HG03060 (cell line): ENCODE measurements around the gene TRIM50.
"Not testable (repeated sequence)": the region's sequence is repeated elsewhere in the genome, so short reads cannot be mapped to it uniquely, and the experiment has no call there.

Source experiments
- ATAC-seq: cut with Tn5 transposase; IDR thresholded peaks from one replicate; pipeline ENCODE4 v1.9.1; 2021; ENCODE audit warnings: low read depth, moderate number of reproducible peaks; ENCODE audit not compliant: unreplicated experiment

The TRIM50 gene

DNA sequence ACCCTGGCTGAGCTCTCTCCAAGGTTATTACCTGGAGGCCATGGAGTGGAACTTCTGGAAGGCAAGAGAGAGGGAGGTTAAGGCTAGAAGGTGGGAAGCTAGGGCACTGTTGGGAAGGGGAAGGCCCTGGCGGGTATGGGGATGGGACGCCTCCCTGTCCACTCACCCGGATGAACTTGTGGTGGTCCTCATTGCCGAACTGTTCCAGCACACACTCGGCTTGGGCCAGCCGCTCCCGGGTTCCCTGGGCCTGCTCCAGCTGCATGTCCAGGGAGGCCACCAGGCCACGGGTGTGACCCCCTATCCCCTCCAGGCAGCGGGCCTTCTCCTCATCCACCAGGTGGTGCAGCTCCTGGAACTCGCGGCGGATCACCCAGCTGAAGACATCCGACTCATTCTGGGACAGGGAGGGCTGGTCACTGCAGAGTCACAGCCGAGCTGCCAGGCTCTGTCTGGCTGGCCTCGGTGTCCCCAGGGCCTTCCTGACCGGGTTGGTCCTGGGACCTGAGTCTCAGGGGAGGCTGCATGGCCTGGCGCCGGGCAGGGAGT lies 9.2 kb downstream of the TRIM50 start:
- not testable (repeated sequence) for ATAC-seq

DNA sequence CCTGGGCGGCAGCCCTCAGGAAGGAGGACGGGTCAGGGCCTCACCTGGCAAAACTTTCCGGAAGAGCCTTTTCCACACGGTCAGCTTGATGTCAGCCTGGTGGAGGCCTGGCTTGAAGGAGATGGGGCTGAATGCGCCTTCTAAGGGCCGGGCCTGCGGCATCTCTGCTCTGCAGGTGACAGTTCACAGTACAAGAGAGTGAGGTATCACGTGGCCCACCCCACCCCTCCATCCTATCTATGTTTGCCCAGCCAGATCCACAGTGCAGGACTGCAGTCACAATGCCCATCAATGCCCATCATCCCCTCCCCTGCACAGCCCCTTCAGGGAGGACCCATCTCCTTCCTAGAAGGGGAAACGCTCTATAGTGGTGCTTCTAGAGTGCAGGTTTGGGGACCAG lies 11.4 kb downstream of the TRIM50 start:
- ATAC-seq = no peak

DNA sequence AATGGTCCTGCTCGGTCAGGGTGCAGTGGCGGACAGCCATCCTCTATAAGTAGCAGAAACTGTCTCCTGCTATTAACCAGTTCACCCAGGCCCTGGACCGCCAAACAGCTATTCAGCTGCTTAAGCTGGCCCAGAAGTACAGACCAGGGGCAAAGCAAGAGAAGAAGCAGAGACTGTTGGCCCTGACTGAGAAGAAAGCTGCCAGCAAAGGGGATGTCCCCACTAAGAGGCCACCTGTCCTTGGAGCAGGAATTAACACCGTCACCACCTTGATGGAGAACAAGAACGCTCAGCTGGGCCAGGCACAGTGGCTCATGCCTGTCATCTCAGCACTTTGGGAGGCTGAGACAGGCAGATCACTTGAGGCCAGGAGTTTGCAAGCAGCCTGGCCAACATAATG lies 13.6 kb downstream of the TRIM50 start:
- ATAC-seq = no peak

DNA sequence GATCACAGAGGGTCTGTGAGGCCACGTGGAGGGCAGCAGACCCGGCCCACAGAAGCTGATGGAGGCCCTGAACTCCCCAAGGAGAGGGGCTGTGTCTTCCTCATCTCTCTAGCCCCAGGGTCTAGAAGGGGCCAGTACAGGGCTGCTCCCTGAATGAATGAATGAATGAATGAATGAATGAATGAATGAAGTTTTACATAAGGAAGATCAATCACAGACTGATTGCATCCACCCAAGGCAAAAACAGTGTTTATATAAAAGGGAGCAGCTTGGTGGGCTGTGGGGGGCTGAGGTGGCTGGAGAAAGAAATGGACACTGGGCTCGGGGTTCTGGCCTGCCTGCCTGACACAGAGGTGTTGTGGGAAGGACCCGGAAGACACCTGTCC lies 14.4 kb downstream of the TRIM50 start:
- ATAC-seq = no peak

DNA sequence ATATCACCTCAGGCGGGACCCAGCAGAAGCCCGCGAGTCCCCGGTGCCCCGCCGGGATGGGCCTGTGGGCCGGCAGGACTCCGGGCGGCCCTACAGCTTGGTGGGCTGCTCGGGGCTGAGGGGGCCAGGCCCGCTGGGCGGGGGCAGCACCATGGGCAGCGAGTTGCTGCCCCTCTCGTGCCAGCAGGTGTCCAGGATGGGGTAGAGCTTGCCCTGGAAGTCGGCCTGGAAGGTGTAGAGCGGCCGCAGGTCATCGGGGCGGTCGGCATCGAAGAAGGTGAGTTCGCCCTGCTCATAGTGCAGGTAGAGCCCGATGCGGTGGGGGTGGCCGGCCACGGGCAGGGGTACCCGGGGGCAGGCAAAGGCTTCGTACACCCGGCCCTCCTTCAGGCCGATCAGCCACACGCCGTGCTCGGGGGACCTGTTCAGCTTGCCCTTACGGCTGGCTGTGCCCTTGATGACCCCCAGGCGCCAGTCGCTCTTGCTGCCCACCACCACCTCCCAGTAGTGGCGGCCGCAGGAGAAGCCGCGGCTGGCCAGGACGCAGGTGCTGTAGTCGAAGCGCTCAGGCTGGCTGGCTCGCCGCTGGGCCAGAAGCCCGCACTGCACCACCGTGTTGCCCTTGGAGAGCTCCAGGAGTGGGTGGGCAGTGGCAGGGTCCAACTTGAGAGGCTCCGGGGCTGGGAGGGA lies 14.9 kb downstream of the TRIM50 start:
- no peak for ATAC-seq

DNA sequence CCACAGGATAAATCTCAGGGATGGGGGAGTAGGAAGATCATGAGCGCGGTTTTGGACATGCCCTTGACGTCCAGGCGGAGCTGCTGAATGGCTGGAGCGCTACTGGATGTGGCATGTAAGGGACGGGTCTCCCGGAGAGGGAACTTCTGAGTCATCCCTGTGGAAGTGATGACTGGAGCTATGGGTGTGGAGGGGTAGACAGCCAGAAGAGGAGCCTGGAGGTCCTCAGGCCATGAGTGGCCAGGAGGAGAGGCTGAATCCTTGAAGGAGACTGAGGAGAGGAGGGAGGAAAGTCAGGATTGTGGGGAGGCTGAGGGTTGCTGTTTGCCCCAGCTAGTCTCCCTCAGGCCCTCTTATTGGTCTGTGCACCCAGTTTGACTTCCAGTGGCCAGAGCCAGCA lies 16.5 kb downstream of the TRIM50 start:
- not testable (repeated sequence) for ATAC-seq

DNA sequence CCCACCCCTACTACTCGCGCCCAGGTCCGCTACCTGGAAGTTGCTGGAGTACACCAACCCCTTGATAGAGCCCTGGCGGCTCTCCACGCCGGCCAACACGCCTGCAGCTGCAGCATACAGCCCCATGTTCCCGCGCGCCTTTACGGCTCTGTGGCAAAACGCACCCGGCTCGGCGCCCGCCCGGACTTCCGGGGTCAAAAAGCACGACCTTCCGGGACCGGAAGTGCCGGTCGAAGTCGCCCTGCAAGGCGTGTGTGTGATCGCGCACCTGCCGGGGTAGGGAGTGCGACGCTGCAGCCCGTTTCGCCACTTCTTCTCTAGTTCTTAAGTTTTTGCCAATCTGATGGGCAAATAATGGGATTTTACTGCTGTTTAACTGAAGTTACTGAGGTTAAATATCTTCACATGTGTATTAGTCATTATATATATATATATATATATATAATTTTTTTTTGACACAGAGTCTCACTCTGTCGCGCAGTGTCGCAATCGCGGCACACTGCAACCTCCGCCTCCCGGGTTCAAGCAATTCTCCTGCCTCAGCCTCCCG lies 19.1 kb downstream of the TRIM50 start, which contains the start of gene NSUN5:
Gene NSUN5 (minus strand): TSS at position 162 of the 550 bp plus-strand sequence. CDS start 36 bp downstream, at position 126.
- ATAC-seq = no peak

DNA sequence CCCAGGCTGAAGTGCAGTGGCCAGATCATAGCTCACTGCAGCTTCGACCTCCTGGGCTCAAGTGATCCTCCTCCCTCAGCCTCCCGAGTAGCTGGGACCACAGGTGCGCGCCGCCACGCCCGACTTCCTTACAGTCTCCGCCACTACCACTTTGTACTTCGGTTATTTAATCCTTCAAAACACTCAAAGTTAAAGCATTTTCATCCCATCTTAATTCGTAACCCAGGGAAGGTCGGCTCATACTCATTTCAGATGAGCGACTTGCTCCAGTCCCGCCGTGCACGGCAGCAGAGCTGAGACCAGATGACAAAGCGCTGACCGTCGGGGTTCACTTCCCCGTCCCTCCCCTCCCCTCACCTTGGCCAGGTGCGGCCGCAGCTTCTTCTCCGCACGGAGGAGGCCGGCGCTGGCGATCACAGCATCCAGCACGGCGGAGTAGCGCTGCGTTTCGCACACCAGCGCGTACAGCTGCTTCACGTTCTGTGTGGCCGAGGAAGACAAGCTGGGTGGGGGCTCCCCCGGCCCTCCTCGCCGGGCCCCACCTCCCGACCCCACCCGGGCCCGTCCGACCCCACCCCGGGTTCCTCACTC lies 19.7 kb downstream of the TRIM50 start:
- no peak for ATAC-seq

DNA sequence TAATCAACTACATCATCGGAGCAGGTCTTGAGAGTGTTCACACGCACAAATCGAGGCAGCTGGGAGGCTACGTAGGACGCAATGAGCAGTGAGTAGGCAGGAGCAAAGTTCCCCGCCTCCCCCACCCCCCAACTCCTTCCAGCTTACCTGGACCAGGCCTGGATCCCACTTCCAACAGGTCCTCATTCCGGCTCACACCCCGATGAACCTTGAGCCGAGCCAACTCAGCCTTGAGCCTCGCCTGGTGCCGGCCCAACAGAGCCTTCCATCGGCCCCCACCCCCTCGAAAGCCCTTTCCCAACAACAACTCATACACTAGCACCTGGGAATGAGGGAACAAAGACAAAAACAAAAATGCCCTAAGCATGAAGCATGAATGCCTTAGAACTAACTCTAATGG lies 20.4 kb downstream of the TRIM50 start:
- ATAC-seq = no peak

DNA sequence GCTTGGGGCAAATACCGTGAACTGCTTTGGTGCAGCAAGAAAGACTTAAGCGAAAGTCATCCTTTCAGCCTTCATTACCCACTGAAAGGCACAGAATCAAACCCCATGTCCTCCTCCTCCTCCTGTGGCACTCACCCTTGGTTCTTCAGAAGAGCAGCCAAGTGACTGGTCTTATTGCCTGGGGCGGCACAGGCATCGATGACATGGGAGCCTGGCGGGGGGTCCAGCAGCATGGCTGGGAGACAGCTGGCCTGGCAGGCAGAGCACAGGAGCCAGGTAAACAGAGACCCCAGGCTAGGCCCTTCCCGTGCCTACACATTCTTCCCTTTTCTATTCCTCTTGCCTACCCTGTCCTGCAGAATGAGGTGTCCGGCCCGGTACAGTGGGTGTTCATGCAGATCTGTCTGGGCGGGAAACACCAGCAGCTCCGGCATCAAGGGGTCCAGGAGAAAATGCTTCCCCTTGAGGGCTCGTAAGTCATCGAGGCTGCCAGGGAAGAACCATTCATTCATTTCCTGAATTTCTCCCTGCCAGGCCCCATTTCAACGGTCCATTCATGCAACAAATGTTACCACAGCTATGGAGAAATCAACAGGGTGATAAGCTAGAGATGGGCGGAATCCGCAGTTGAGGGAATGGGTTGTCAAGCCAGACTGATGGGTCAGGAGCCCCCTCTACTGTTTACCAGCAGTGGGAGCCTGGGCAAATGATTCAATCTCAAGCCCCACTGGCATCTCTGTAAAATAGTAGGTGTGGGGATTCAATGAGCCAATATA lies 23.1 kb downstream of the TRIM50 start:
- ATAC-seq = not testable (repeated sequence)

DNA sequence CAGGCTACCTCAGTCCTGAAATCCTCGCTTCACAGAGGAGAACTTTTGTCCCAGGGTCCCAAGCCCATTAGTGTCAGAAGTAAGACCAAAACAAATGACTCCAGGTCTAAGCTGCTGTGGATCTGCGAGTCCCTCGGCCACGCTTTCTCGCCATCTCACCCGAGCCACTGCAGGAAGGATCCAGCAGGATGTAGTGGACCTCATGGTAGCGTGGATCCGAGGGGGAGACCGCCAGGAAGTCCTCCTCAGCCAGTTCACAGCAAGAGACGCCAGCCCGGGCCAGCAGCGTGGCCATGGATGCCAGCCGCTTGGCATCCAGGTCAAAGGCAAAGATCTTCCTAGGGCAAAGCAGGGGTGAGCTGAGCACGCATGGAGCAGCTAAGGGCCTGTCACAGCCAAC lies 23.8 kb downstream of the TRIM50 start:
- ATAC-seq = no peak

DNA sequence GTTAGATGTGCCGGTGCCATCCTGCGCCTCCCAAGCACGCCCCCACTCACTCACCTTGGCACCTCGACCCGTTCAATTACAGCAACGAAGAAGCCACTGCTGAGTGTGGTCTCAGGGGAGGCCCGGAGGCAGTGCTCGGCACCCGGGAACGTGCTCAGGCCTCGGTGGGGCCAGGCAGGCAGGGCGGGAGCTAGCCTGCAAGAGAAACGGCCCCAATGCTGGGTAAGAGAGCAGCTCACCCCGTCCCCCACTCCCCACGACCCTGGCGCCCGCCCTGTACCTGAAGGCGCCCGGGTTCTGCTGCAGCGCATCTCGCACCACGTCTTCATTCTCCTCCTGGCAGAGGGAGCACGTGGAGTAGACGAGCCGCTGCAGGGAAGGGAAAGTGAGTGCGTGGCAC lies 24.3 kb downstream of the TRIM50 start:
- no peak for ATAC-seq

DNA sequence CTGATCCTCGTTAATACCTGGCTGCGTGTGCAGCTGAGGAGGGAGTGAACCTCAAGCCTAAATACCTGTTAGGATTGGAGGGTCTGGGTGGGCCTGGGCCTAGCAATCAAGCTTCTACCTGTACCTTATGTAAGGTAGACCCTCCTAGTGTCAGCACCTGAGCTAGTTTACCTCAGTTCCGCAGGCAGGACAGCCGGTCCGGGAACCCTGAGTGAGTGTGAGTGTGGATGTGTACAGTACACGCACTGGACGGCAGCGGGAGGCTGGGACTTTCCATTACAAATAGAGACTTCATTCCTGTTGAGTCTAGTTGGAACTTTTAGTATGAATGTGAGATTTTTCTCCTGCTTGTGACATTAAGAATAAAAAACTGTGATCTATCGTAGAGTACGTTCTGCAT lies 25.0 kb downstream of the TRIM50 start:
- not testable (repeated sequence) for ATAC-seq

DNA sequence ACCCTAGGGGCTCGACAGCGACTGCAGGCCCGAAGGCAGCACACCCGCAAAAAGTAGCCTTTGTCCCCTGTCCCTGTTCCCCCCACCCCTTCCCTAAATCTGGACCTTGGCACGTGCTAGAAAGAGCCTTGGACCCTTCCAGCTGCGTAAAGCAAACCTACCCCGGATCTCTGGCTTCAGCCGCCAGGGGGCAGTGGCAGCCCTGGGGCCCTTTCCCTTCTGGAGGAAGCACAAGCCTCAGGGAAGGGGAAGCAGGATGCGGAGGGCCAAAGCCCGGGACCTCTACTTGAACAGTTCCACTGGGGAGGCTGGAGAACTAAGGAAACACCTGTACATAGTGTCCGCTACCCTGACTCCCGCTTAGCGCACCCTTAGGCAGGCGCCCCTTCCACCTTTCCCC lies 26.8 kb downstream of the TRIM50 start:
- not testable (repeated sequence) for ATAC-seq

DNA sequence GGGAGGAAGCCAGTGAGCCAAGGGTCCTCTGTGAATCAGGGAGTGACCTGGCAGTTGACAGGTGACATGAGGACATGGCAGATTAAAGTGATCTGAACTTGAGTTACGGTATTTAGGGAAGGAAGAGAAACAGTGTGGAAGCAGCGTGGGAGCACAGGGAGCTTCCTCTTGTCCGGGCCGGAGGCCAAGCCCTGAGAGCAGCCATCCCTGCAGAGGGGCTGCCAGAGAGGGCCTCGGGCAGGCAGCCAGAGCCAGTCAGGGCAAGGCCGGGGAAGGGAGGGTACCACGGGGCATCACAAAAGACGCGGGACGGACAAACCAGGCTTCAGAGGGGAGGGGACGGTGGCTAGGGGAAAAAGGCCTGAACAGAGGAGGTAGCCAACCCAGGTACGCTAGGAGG lies 28.1 kb downstream of the TRIM50 start:
- ATAC-seq = not testable (repeated sequence)

DNA sequence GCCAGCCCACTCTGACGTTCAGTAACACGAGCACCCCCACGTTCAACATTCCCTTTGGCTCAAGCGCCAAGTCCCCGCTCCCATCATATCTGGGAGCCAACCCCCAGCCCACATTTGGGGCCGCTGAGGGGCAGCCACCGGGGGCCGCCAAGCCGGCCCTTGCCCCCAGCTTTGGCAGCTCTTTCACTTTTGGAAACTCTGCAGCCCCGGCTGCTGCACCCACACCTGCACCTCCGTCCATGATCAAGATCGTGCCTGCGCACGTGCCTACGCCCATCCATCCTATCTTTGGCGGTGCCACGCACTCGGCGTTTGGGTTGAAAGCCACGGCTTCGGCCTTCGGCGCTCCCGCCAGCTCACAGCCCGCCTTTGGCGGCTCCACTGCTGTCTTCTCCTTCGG lies 30.2 kb downstream of the TRIM50 start:
- ATAC-seq = not testable (repeated sequence)

DNA sequence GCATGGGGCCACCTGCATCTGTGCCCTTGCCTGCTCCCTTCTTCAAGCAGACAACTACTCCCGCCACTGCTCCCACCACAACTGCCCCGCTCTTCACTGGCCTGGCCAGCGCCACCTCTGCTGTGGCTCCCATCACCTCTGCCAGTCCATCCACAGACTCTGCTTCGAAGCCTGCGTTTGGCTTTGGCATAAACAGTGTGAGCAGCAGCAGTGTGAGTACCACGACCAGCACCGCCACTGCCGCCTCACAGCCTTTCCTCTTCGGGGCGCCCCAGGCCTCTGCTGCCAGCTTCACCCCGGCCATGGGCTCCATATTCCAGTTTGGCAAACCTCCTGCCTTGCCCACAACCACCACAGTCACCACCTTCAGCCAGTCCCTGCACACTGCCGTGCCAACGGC lies 30.6 kb downstream of the TRIM50 start:
- ATAC-seq = not testable (repeated sequence)

DNA sequence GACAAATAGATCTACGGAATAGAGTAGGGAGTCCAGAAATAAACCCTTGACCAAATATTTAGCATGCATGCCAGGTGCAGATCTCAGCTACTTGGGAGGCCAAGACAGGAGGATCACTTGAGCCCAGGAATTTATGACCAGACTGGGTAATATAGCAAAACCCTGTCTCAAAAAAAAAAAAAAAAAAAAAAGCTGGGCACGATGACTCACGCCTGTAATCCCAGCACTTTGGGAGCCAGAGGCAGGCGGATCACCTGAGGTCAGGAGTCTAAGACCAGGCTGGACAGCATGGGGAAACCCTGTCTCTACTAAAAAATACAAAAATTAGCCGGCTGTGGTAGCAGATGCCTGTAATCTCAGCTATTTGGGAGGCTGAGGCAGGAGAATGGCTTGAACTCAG lies 50.7 kb downstream of the TRIM50 start:
- ATAC-seq = not testable (repeated sequence)

DNA sequence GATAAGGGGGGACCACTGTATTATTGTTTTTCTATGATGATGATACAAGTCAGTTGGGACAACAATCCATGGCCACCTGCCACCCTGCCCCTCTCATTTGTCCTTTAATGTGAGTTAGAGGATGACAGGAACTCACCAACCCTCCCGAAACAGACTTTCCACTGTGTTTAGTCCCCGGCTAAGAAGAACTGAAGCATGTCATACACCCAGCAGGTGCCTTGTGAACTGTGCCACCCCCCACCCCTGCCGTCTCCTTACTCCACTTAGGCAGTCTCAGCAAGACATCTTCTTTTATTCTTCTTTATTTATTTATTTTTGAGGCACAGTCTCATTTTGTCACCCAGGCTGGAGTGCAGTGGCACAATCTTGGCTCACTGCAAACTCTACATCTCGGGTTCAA lies 60.1 kb downstream of the TRIM50 start:
- not testable (repeated sequence) for ATAC-seq

DNA sequence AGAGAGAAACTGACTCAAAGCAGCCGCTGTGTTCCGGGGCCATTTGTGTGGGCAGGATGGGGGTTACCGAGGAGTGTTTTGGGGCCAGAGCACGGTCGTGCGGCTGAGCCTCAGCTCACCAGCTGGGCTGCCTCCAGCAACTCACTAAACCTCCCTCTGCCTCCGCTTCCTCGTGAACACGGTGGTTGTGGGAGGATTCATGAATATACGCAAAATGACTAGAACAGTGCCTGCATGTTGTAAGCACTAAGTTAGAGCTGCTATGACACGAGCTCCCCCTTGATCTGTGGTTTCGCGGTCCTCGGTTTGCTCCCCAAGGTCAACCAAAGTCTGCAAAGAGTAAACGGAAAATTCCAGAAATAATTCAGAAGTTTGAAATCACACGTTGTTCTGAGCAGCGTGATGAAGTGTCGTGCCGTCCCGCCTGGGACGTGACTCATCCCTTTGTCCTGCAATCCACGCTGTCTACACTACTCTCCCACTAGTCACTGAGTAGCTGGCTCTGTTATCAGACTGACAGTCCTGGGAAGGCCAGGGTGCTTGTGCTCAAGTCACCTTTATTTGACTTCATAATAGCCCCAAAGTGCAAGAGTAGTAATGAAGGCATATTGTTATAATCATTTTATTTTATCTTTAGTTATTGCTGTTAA lies 61.0 kb downstream of the TRIM50 start:
- ATAC-seq = peak; percentile 35
